NCI-H446 (cell line): Measurements from ENCODE around the gene FMN1.
A peak's percentile ranks its signal among the peaks of the same experiment; 100 is the strongest.

ENCODE experiments used
- DNase-seq, 2 experiments: peaks; one replicate each; lab custom pipeline; 2025; lab: John Stamatoyannopoulos, UW

FMN1 gene

DNA sequence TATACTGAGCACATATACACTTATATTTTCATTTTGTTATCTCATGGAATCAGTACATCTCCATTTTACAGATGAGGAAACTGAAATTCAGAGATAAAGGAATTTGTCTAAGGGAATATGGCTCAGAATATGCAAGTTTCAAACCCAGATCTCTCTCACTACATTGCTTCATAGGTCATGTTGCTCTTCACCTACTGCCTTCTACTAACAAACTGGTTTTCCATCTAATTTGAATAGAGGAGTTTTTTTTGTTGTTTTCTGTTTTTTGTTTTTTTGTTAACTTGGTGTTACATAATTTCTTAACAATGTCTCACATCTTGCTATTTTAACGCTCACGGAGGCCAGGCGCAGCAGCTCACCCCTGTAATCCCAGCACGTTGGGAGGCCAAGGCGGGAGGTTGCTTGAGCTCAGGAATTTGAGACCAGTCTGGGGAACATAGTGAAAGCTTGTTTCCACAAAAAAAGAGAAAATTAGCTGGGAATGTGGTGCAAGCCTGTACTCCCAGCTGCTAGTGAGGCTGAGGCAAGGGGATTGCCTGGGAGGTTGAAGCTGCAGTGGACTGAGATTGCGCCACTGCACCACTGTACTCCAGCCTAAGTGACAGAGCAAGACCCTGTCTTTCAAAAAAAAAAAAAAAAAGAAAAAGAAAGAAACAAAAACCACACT lies 37.0 kb downstream of the FMN1 start:
- no peak for DNase-seq

GRCh38 chr15:33155691-33156420 lies 38.7 kb downstream of the FMN1 start:
- DNase-seq = no peak

- DNase-seq = no peak
These were observed 40.0 kb downstream of the FMN1 start for GRCh38 chr15:33154351-33155166.

DNA sequence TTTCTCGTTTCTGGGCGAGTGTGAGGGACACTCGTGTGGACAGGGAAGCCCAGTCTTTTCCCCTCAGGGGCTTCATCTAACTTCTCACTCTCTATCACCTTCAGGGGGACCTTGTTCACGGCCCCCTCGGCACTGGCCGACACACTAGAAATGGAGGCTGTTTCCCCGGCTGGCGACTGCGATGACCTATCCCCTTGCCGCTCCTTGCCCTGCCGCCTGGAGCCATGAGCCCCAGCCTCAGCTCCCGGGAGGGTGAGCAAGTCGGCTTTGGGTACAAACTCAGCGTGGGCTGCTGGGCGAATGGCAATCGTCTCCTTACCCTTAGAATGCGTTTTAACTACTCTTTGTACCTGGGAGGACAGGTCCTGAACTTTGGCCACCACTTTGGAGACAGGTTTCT lies 41.0 kb downstream of the FMN1 start:
- DNase-seq = no peak

GRCh38 chr15:33152502-33153109 lies 41.9 kb downstream of the FMN1 start:
- DNase-seq = no peak

DNA sequence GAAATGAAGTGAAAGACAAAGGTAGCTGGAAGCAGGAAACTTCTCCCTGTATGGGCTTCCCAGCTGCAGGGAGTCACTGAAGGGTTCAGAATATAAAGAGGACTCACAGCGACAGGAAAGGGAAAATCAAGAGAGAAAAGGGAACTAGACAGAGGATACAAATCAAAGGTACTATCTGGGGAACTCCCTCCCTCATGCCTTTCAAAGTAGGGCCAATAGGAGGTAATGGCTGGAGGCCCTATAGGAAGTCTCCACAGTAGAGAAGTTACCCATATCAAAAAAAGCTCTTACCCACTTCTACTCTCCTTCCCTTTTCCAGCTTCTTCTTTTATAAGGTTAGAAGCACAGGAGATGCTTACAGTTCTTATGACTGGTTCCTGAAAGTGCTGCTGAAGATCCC lies 43.5 kb downstream of the FMN1 start:
- no peak for DNase-seq

DNA sequence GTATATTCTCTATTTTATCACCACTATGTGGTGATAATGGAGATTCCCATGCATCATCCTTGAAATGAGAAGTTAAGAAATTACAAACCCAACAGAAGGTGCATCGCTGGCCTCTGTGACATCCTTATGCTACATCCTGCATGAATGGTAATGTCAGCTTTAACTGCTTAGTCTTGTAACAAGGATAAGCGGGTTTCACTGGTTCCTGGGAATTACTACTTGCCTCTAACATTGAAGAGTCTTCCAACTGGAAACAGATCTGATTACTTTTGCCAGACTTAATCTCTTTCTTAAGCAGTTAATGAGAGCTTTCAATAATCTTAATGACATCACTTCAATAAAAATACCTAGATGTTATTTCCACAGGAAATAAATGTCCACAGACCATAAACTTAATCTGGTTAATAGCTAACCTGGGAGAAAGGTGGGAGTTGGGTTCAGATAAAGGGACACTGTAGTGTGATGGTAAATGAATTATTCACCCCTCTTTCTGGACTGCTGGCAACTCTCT lies 44.0 kb downstream of the FMN1 start:
- DNase-seq = no peak

DNA sequence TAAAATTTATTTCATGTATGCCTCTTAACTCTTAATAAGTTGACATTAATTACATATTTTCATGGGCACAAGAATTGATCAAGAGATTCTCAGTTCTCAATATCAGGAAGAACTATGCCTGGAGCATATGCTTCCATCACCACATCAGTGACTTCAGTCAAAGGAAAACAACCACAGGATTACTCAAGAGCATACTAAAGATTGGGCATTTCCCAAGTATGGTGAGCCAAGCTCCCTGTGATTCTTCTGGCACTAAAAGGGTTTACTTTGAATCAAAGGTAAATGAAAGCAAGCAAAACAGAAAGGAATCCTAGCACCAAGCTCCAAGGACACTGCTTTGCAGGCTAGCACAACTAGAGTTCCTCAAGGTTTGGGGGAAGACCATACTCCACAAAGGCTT lies 44.6 kb downstream of the FMN1 start:
- DNase-seq = no peak

- no peak for DNase-seq
These were observed 46.3 kb downstream of the FMN1 start for GRCh38 chr15:33148129-33148751.

DNA sequence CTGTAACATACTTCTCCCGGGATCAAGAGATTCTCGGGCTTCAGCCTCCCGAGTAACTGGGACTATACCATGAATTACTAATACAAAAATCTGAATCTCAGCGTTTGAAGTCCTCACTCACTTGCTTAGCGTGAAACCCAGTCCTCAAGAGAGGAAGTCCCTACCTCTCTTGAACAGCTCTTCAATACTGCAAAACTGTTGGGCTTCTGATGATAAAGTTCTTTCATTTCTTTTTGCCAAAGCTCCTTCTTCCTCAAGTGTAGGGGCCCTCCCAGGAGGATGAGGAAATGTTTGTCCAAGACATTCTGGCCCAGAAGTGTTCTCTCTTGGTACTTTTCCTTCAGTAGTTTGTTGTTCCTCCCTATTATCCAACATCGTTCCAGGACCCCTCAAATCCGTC lies 48.5 kb downstream of the FMN1 start:
- DNase-seq = no peak

DNA sequence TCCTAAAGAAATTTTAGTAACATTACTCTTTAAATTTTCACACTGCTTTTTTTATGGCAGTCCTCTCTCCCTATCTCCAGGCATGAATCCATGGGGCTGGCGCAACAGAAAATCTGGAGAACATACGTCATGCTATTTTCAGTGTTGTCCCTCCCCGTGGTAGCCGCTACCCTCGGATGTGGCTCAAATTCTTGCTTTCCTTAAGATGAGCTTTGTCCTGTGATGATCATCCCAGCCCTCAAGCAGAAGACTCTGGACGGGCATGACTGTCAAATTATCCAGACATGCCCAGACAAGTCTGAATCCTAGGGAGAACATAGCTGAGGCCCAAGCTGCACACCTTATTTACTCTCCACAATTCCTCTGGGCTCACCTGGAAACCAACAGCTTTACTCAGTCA lies 49.1 kb downstream of the FMN1 start:
- DNase-seq = no peak

DNA sequence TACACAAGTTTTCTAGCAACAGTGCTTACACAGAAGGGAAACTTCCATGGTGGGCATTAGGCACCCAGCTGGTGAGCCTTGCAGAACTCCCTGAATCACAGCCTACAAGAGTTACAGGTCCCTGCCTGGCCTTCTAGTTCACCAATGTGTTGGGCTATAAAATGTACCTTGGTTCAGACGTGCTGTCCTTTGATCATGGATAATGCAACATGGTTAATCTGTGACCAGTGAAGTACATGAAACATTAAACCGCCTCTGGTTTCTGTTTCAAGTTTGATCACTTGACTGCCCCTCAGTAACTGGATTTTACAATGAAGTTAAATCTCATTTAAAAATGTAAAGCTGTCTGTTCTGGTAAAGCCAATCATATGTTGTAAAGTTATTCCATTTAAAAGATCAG lies 51.8 kb downstream of the FMN1 start:
- DNase-seq = no peak

DNA sequence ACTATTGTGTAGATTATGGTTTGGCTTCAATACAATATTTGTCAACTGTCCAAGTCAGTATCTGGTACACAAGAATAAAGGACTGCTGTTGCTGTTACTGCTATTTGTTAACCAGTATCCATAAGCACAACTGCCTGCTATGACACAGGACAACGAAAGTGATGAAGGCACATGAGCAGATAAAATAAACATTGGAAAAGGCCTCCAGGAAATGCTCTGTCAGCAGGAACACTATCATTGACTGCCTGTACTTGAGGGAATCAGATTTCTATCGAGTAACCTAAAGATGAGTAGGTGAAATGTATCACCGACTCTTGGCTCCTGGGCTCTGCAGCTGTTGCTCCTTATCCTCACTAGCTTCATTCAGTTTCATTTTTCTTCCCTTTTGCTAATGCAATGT lies 56.5 kb downstream of the FMN1 start:
- no peak for DNase-seq

DNA sequence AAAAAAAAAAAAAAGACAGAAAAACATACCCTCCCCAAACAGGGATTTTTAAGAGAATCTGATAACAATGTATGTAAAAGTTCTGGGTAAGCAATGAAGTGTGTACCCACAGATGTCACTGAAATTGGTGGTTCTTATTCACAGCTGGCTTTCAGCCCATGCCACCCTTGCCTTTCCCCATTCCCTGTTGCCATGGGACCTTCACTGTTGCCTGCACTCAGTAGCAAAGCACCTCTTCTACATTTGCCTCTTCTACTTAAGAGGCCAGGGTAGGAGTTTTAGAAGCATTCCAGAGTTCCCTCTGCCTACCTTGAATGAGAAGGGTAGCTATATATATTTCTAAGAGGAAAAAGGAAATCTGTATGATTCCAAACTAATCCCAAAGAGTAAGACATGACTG lies 57.4 kb downstream of the FMN1 start:
- no peak for DNase-seq

DNA sequence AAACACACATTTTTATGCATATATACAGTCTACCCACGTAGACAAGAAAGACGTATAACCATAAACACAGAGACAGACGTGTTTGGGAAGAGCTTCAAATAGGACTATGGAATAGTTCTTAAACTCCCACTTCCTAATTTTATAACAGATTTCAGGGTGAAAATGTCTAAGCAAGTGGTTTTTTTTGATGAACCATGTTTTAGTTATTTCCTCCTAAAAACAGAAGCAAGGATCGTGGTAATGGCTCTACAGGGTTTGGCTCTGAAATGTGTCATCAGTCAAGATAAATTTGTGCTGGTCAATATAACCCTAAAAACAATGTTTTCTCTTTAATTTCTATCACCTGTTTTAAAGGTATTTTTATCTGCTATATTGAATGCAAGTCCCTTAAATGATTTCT lies 58.2 kb downstream of the FMN1 start:
- no peak for DNase-seq

GRCh38 chr15:33135355-33135781 lies 59.1 kb downstream of the FMN1 start:
- no peak for DNase-seq

DNA sequence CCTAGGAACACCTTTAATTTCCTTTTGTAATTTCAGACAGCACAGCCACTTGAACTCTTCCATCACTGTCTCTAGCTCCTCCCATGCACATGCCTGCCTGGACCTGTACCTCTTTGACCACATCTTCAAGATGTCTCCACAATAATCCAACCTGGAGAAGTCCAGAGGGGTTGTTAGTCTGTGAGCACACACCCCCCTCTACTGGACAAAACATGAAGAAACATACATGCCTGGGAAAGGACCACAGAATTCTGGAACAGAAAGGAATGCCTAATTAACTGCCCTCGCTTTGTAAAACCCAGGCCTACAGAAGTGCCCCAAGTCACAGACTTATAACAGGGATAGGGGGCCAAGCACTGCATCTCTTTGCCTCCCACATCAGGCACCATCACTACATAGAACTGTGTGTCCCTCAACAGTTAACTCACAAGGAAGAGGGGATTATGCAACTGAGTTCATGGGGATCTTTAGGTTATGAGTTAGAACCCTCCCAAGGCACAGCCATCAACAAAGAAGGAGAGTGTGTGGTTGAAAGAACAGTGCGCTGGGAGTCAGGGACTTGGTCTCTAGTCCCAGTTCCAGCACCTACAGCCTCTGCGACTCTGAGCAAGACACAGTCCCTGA lies 61.7 kb downstream of the FMN1 start:
- peak in 1 of 2 experiments; percentile 14 for DNase-seq

DNA sequence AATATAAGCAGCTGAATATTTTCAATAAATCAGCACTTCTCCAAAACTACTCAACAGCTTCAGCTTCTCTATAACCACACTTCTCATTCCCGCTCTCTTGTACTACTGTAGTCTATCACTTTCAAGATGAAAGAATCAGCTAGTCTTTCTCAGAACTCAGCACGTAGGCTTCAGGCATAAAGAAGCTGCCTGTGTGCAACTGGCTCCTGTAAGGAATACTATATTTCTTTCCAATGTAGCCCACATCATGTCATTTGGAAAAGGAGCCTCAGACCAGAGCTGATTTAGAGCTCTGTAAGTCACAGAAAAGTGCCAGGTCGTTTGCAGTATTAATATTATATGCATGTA lies 62.3 kb downstream of the FMN1 start:
- DNase-seq = no peak

- no peak for DNase-seq
These were observed 62.8 kb downstream of the FMN1 start for GRCh38 chr15:33131552-33132232.

DNA sequence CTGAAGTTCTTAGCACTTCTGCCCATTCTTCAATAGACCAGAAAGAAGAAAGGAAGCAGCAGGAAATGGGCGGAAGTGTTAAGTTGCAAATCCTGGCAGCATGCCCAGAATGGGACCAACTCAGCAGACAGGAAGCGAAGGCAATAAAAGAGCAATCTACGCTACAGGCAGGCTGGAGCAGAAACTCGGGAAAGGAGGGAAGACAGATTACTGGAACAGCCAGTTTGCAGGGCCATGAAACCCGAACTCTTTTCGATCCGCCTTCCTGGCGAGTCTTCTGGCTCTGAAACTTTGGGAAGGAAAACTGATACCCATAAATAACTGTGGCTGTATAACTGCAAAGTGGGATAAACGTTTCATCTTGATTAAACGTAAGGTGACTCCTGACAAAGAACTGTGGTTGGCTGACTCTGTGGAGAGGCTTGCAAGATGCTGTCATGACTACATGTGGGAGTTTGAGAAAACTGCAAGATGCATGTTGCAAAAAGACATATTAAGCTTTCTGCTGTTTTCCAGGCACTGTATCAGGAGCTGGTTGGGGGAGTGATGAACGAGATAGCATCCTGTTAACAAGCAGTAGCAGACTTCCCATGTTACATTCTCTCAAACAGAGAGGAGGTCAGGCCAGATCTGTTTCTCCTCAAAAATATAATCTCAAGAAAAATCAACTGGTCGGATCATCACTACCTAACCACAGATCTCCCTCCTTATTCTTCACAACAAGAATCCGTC lies 67.8 kb downstream of the FMN1 start:
- DNase-seq = peak in 1 of 2 experiments; percentile 35
